ENCODE data around the gene PSMB7.

- TF ChIP-seq CTCF (IDR thresholded peaks at IDR 0.05) (no peak), POLR2A (IDR thresholded peaks at IDR 0.05) (no peak)
These were observed 21.1 kb upstream of the PSMB7 start for GRCh38 chr9:124436320-124436719.
